Esophagus squamous epithelium (tissue), 5 donors: ENCODE measurements around the gene LBX1. TPM values are rescaled to one million over a fixed set of nuclear protein-coding genes. Genes with fewer than 3 reads are reported as not detected.
A peak's percentile ranks its signal among the peaks of the same experiment; 100 is the strongest.

Experiments used
- DNase-seq: peaks from one replicate; lab custom pipeline; 2025; lab: John Stamatoyannopoulos, UW
- H3K27ac ChIP-seq, 4 donors: fragments of 200-600 bp; sonication (generic); one replicate each; pipeline ENCODE4 v1.5.1; 2016 to 2019; ENCODE audit warnings: mild to moderate bottlenecking in 1 of 4
- H3K27me3 ChIP-seq, 4 donors: fragments of 200-600 bp; sonication (generic); 1 replicate in 3 of 4; 2 replicates in 1 of 4; pipeline versions ENCODE4 v1.5.1 to v1.6.0; 2017 to 2021; ENCODE audit warnings: antibody characterized with exemption in 1 of 4
- H3K36me3 ChIP-seq, 3 donors: fragments of 200-600 bp; sonication (generic); one replicate each; pipeline ENCODE4 v1.5.1; 2016 to 2019
- H3K4me1 ChIP-seq, 3 donors: fragments of 200-600 bp; sonication (generic); one replicate each; pipeline ENCODE4 v1.5.1; 2017 to 2019
- H3K4me3 ChIP-seq, 4 donors: fragments of 200-600 bp; sonication (generic); 1 replicate in 3 of 4; 2 replicates in 1 of 4; pipeline ENCODE4 v1.5.1; 2016 to 2019; ENCODE audit warnings: mild to moderate bottlenecking in 2 of 4, moderate library complexity in 1 of 4
- H3K9me3 ChIP-seq, 3 donors: fragments of 200-600 bp; sonication (generic); one replicate each; pipeline ENCODE4 v1.5.1; 2016 to 2019
- POLR2A ChIP-seq, 4 donors: fragments of 450-650 bp; IDR thresholded peaks; one replicate each; pipeline ENCODE4 v1.6.1; 2017; ENCODE audit warnings: antibody characterized with exemption in 4 of 4, mild to moderate bottlenecking in 4 of 4, moderate library complexity in 3 of 4
- whole genome bisulfite sequencing, 2 donors: methylation state at CpG; one replicate each; pipeline ENCODE4 v1.1.5; 2018; 5-methylcytosine and 5-hydroxymethylcytosine counted together
- intact Hi-C: fragments of 100-400 bp; cut with DNase I; formaldehyde crosslinking; loops from one replicate; pipeline ENCODE4 v1.15.0; 2022
- total RNA-seq, 4 donors: library from RNA; depleted of rRNA; stranded (reverse); fragments of >200 nt; gene quantifications; one replicate each; pipeline ENCODE4 v1.1.0, GENCODE V29; 2016
- TF ChIP-seq, protein P1 (sequence below), 6 experiments: fragments of 450-650 bp in 4 of 6; fragments of 200-600 bp in 2 of 6; sonication (generic) in 2 of 6; IDR thresholded peaks; one replicate each; pipeline ENCODE4 v1.5.1; 2016 to 2019; ENCODE audit warnings: antibody characterized with exemption in 6 of 6, mild to moderate bottlenecking in 4 of 6, moderate library complexity in 4 of 6
- donor health status: DM: yes; HTN: yes; CAD: no.

Gene LBX1
- total RNA-seq, 4 donors from 2014 or later: not detected

DNA sequence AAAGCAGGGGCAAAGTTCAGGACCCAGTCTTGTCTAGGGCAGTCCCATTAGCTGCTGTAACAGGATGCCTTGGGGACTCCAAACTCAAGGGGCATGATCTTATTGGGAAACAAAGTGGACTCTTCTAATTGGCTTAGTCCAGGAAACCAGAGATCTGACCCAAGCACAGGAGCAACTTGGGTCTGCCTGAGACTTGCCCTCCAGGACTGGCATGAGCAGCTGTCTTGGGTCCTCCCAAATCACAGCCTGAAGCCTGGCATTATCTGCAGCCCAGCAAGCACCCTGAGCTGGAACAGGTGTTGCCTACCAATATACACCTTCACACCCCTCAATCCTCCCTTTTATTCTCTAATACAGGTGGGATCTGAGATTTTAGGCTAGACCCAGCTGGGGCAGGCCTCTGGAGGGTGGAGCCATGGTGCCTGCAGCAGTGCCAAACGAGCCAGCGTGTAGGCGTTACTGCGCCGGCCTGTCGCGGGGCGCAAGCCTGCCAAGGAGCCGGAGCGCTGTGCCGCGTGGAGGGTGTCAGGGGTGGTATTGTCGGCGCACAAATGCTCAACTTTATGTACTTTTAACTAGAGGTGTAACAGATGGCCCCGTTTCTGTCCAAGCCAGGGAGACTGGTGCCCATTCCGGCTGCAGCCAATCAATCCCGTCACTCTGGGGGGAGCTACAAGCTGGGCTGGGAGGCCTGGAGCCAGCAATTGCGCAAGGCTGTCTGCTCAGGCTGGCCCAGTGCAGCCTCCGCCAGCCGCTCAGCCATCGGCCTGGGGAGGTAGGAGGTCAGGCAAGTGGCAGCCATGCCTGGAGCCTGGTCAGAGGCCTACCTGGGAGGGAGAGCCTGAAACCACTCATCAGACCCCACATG, 12.8 kb upstream of the LBX1 start:
- Histone ChIP-seq H3K27ac (no peak overlapping the region), H3K4me3 (no peak overlapping the region), H3K27me3 (peaks cover 13 to 99% (median 17%) of the 10 kb centered on the region in 4 donors), H3K36me3 (no peaks in the 10 kb centered on the region), H3K9me3 (peaks cover 0 to under 1% (median 0%) of the 10 kb centered on the region in 3 donors), H3K4me1 (peaks cover 0 to 16% (median 3%) of the 10 kb centered on the region in 3 donors)
- TF ChIP-seq, protein P1, sequence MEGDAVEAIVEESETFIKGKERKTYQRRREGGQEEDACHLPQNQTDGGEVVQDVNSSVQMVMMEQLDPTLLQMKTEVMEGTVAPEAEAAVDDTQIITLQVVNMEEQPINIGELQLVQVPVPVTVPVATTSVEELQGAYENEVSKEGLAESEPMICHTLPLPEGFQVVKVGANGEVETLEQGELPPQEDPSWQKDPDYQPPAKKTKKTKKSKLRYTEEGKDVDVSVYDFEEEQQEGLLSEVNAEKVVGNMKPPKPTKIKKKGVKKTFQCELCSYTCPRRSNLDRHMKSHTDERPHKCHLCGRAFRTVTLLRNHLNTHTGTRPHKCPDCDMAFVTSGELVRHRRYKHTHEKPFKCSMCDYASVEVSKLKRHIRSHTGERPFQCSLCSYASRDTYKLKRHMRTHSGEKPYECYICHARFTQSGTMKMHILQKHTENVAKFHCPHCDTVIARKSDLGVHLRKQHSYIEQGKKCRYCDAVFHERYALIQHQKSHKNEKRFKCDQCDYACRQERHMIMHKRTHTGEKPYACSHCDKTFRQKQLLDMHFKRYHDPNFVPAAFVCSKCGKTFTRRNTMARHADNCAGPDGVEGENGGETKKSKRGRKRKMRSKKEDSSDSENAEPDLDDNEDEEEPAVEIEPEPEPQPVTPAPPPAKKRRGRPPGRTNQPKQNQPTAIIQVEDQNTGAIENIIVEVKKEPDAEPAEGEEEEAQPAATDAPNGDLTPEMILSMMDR (IDR thresholded peaks at IDR 0.05): no peak
- TF ChIP-seq POLR2A (IDR thresholded peaks at IDR 0.05): no peak
- whole genome bisulfite sequencing, 2 donors: 81 to 87% methylated on average over 14 to 16 of the region's 21 CpGs
- DNase-seq: no peak
- intact Hi-C loops: no loop called here

DNA sequence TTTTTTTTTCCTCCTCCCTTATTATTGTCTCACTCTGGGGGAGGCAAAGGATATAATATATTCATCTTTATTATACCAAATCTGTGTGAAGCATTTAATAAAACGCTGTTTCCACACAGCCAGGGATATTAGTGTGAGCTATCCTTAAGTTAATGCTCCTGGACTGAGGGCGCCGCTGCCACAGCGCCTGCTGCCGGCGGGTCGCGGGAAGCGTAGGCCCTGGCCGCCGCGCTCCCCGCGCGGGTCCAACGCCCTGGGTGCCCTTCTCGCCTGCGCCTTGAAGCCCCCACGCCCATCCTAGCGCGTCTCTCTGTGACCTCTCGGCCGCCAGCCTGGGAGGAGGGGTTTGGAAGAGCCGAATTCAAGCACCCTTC, 9.5 kb upstream of the LBX1 start:
- no peak overlapping the region for H3K27ac ChIP-seq
- H3K27me3 ChIP-seq: peaks cover 34 to 100% (median 43%) of the 10 kb centered on the region in 4 donors
- no peaks in the 10 kb centered on the region for H3K36me3 ChIP-seq
- TF ChIP-seq POLR2A (IDR thresholded peaks at IDR 0.05): no peak
- TF ChIP-seq, protein P1 (IDR thresholded peaks at IDR 0.05): peak; percentile 18 to 63 (median 40)
- peaks cover 0 to 29% (median 12%) of the 10 kb centered on the region in 3 donors for H3K4me1 ChIP-seq
- no peak for DNase-seq
- intact Hi-C loops: no loop called here
- peaks cover 0 to 4% (median 0%) of the 10 kb centered on the region in 3 donors for H3K9me3 ChIP-seq
- H3K4me3 ChIP-seq: no peak overlapping the region
- 18 to 31% methylated on average over 3 to 23 of the region's 24 CpGs for WGBS, 2 donors

DNA sequence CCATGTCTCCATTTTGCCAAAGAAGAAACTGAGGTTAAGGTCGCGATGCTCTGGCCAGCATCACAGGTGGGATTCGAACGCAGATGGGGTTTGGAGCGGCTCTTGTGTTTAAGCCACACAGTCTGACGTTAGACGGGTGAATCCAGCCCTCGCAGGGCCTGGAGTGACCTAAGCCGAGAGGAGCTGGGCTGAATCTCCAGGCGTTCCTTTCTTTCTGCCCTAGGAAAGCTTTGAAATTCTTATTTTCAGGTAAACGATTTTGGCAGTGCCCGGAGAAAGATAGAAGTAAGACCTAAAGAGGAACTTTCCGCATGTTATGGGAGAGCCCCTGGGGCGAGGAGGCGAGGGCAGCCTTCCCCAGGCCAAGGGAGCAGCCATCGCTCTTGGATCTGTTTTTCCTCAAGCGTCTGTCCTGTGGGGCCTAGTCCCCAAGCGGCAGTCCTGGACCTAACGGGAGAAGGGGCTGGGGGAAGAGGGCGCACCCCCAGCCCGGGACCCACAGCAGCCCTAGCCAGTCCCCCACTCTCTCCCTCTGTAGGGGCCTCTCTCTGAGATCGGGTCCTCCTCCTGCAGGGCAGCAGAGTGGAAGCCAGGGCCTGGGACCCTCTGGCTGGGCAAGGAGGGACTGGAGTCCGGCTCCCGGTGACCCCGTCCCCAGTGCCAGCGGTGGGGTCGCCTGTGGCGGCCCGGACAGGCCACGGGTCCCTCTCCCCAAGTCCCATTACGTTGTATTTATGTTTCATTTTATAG, 8.9 kb upstream of the LBX1 start:
- DNase-seq: no peak
- 19 to 26% methylated on average over 18 to 20 of the region's 31 CpGs for WGBS, 2 donors
- intact Hi-C loops: no loop called here

DNA sequence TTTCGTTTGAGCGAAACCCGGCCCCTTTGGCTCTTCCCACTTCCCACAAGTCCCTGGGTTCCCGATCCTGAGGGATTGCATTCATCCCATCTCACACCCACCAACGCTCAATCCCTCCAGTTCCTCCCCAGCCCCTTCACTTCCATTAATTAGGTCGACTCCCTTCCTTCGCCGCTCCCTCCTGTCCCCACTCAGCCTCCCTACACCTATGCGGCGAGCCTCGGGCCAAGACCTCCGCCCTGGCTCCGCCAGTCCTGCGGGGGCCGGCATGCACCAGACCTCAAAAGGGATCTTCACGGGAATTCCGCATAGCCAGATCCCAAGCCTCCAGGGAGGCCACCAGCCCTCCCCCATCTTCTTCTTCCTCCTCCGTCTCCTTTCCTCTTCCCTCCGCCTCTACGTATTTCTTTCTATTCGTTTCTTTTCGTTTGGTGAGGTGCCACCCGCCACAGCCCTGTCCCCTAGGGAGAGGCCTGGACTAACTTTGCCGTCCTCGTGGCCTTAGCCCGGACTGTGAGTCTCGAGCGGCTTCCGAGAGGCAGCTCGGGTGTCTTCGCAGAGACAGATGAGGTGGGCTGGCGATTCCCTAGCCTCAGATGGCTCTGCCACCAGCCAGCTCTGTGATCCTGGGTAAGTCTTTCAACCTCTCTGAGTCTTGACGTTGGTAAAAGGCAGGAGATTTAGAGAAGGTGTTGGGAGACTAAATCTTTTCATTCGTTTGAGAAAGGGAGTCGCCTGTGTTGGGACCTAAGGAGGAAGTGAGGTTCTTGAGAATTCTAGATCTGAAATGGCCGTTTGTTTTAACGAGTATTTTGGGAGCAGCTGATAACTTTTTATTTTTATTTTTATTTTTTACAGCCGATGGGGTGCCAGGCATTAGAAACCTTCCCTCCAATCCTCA, 8.1 kb upstream of the LBX1 start:
- H3K27ac ChIP-seq: no peak overlapping the region
- intact Hi-C loops: no loop called here
- peaks cover 0 to 29% (median 12%) of the 10 kb centered on the region in 3 donors for H3K4me1 ChIP-seq
- no peak for TF ChIP-seq POLR2A (IDR thresholded peaks at IDR 0.05)
- TF ChIP-seq, protein P1 (IDR thresholded peaks at IDR 0.05): no peak
- H3K36me3 ChIP-seq: no peaks in the 10 kb centered on the region
- DNase-seq: no peak
- WGBS, 2 donors: 18 to 25% methylated on average over 36 to 37 of the region's 38 CpGs
- peaks cover 34 to 100% (median 51%) of the 10 kb centered on the region in 4 donors for H3K27me3 ChIP-seq
- H3K9me3 ChIP-seq: peaks cover 0 to 4% (median 0%) of the 10 kb centered on the region in 3 donors
- peak overlapping the region in 1 of 4 donors; percentile 18 for H3K4me3 ChIP-seq

More for the DNA sequence above, 8.9 kb upstream of the LBX1 start:
- Histone ChIP-seq H3K27ac (no peak overlapping the region), H3K36me3 (no peaks in the 10 kb centered on the region), H3K4me1 (peaks cover 0 to 29% (median 12%) of the 10 kb centered on the region in 3 donors), H3K4me3 (no peak overlapping the region), H3K27me3 (peaks cover 34 to 100% (median 45%) of the 10 kb centered on the region in 4 donors), H3K9me3 (peaks cover 0 to 4% (median 0%) of the 10 kb centered on the region in 3 donors)
- TF ChIP-seq, protein P1 (IDR thresholded peaks at IDR 0.05): no peak
- TF ChIP-seq POLR2A (IDR thresholded peaks at IDR 0.05): no peak
